Measurements from ENCODE around the gene CIART.
"Not testable (repeated sequence)": the region's sequence is repeated elsewhere in the genome, so short reads cannot be mapped to it uniquely, and the experiment has no call there.

CIART gene

DNA sequence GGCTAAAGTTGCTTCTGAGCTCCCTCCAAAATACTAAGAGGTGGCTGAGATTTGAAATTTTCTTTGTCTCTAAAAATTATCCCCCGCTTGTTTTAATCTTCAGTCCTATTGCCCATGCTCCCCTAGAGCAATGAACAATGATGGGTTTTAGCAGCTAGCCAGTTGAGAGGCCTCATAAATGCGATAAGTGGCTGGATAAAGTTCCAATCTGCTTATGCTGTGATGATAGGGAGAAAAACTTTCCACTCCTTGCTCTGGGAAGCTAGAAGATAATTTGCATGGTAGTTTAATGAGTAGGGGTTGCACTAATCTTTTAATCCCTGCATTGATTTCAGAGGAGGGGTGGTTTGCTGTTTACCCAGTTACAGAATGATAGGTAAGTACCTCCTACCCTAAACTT is 29.4 kb downstream of the CIART start:
- no peak for DNase-seq

DNA sequence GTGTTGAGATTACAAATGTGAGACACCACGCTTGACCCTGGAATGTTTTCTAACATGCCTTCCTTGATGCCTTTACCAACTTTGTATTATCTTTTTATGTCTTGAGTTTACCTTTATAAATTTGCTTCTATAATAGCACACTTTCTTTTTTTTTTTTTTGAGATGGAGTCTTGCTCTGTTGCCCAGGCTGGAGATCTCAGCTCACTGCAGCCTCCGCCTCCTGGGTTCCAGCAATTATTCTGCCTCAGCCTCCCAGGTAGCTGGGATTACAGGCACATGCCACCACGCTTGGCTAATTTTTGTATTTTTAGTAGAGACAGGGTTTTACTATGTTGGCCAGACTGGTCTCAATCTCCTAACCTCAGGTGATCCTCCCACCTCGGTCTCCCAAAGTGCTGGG is 32.3 kb downstream of the CIART start:
- DNase-seq: not testable (repeated sequence)

DNA sequence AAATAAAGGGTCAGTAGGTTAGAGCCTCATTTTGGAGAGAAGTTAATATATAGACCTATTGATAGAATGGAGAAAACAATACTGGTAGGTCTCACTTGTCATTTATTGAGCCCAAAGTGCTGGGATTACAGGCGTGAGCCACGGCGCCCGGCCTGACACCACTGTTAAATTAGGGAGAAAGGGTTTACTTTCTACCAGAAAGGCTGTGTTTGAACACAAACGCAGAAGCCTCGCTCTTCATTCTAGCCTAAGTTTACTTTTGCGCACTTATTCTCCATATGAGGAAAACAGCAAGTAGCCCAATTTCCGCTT is 38.3 kb downstream of the CIART start:
- no peak for DNase-seq

DNA sequence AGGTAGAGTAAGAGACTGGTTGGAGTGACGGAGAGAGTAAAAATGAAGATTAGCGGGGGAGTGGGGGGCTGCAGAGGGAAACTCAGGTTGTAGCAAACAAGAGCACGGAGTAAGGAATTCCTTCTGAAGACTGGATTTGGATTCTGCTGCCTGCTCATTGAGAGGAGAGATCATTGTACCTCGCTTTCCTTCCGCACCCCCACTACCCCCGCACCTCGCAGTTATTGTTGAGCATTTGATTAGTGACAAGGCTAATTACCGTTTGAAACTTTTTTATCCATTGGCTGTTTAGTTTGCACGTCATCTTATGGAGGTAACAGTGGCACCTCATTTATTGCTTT is 39.4 kb downstream of the CIART start:
- no peak for DNase-seq

DNA sequence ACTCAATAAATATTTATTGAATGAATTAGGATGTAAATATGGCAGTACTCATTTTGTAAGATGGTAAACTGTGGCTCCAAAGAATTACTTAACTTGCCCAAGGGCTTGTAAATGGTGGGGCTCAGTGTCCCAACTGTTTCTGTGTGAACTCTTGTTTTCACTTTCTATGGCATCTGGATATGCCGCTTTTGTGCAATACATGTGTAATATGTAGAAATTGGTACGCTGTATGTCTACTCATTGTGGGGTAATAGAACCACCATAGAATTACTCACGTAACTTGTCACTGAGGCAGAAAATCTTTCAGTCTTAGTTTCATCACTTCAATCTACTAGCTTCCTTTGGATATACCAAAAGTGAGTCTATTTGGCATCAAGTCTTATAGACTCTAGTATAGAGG is 40.0 kb downstream of the CIART start:
- no peak for DNase-seq

DNA sequence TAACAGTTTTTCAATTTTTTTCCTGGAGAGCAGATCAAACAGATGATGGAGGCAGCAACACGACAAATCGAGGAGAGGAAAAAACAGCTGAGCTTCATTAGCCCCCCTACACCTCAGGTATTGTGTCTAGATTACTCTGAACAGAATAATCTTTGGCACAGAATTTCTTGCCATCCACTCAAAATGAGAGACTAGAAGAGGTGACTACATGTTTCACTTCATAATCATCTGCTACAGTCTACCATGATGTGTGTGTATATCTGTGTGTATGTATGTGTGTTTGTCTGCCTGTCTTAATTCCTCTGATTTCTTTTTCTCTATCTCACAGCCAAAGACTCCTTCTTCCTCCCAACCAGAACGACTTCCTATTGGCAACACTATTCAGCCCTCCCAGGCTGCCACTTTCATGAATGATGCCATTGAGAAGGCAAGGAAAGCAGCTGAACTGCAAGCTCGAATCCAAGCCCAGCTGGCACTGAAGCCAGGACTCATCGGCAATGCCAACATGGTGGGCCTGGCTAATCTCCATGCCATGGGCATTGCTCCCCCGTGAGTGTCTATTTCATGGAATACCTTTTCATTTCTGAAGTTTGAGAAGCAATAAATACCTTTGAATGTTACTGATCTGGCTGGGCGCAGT is 50.4 kb downstream of the CIART start:
- DNase-seq: no peak
